ENCODE measurements around the gene DNTT.

DNA sequence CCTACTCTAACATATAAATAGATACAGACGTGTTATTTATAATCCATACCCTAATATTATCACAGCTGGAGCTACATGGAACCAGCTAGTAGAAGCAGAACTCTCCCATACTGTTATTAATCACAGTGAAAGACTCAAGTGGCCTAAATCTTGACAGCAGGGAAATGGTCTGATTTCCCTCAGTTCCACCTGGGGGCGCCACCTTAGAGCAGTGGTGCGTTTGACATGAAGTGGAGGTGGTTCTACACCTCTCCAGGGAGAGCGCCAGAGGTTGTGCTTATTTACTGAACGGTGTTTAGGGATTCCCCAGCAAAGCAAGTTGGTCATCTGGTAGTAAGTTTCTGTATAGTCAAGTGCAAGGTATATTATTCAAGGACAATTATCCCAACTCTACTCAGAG, 17.6 kb downstream of the DNTT start:
- TF ChIP-seq POLR2A (IDR thresholded peaks at IDR 0.05; ENCODE audit: low read depth, low read length) (no peak), TAF1 (IDR thresholded peaks at IDR 0.05; ENCODE audit: low read depth, low read length) (no peak)
